ENCODE data around the gene ZP1.
"Not testable (repeated sequence)": the region's sequence is repeated elsewhere in the genome, so short reads cannot be mapped to it uniquely, and the experiment has no call there.

Gene ZP1

GRCh38 chr11:60866911-60867870 is at the start of gene ZP1:
ZP1 (plus strand) TSS chr11:60867542; CDS start chr11:60867562, 20 bp downstream.
- H3K4me3 ChIP-seq (ENCODE audit: low read length), result no peak within 1 kb of the TSS
- no peak for TF ChIP-seq CTCF (conservative IDR thresholded peaks at IDR 0.05; ENCODE audit: low read length)
- DNase-seq (ENCODE audit: low read depth), result no peak

- H3K4me3 ChIP-seq (ENCODE audit: low read length), result no peak overlapping the region
- DNase-seq (ENCODE audit: low read depth), result no peak
- no peak for TF ChIP-seq CTCF (conservative IDR thresholded peaks at IDR 0.05; ENCODE audit: low read length)
These were observed 49.3 kb upstream of the ZP1 start for GRCh38 chr11:60818057-60818456.

- DNase-seq (ENCODE audit: low read depth), result no peak
- H3K4me3 ChIP-seq (ENCODE audit: low read length), result no peak overlapping the region
- no peak for TF ChIP-seq CTCF (conservative IDR thresholded peaks at IDR 0.05; ENCODE audit: low read length)
These were observed 45.3 kb upstream of the ZP1 start for GRCh38 chr11:60821827-60822599.

GRCh38 chr11:60823745-60824306 is 43.5 kb upstream of the ZP1 start:
- DNase-seq (ENCODE audit: low read depth); H3K4me3 ChIP-seq (ENCODE audit: low read length): not testable (repeated sequence)

GRCh38 chr11:60825118-60825517 is 42.2 kb upstream of the ZP1 start:
- DNase-seq (ENCODE audit: low read depth), result no peak
- no peak for TF ChIP-seq CTCF (conservative IDR thresholded peaks at IDR 0.05; ENCODE audit: low read length)
- H3K4me3 ChIP-seq (ENCODE audit: low read length), result no peak overlapping the region

- no peak overlapping the region for H3K4me3 ChIP-seq (ENCODE audit: low read length)
- no peak for TF ChIP-seq CTCF (conservative IDR thresholded peaks at IDR 0.05; ENCODE audit: low read length)
- no peak for DNase-seq (ENCODE audit: low read depth)
These were observed 41.6 kb upstream of the ZP1 start for GRCh38 chr11:60825790-60826189.

- no peak for DNase-seq (ENCODE audit: low read depth)
- H3K4me3 ChIP-seq (ENCODE audit: low read length), result no peak overlapping the region
- no peak for TF ChIP-seq CTCF (conservative IDR thresholded peaks at IDR 0.05; ENCODE audit: low read length)
These were observed 36.7 kb upstream of the ZP1 start for GRCh38 chr11:60830478-60831142.
